Cardiac fibroblast (primary cell): ENCODE measurements around the gene FRAS1.

Source experiments
- DNase-seq, 2 donors: peaks; one replicate each; pipeline versions ENCODE4 v3.0.0 to v3.0.0-alpha.2; 2010; ENCODE audit warnings: low read depth in 2 of 2
- H3K4me3 ChIP-seq, 2 donors: replicated peaks in 1 of 2; 1 replicate in 1 of 2; 2 replicates in 1 of 2; pipeline ENCODE4 v1.5.1; 2011; ENCODE audit warnings: low read depth in 2 of 2, low read length in 2 of 2, mild to moderate bottlenecking in 2 of 2, moderate library complexity in 1 of 2
- CTCF ChIP-seq: IDR thresholded peaks from one replicate; pipeline ENCODE4 v1.5.1; 2011; ENCODE audit warnings: low read depth, mild to moderate bottlenecking, low read length, inconsistent platforms

FRAS1 gene

GRCh38 chr4:78551420-78552351, 494.6 kb downstream of the FRAS1 start, which contains the start of gene ANXA3:
ANXA3 (plus strand) TSS chr4:78551770; CDS start chr4:78554474, 2,704 bp downstream.
- DNase-seq, result no peak
- no peak for TF ChIP-seq CTCF
- H3K4me3 ChIP-seq, result peak within 1 kb of the TSS; percentile 47 to 62

- peak overlapping the region in 1 of 2 donors; percentile 47 for H3K4me3 ChIP-seq
- no peak for TF ChIP-seq CTCF
- DNase-seq, result peak in 1 of 2 donors; percentile 43
Observed at GRCh38 chr4:78552389-78553042, 495.4 kb downstream of the FRAS1 start.

- DNase-seq, result no peak
- TF ChIP-seq CTCF, result no peak
- no peak overlapping the region for H3K4me3 ChIP-seq
Observed at GRCh38 chr4:78553043-78553396, 495.9 kb downstream of the FRAS1 start.

- peak in 1 of 2 donors; percentile 68 for DNase-seq
- H3K4me3 ChIP-seq, result no peak overlapping the region
- no peak for TF ChIP-seq CTCF
Observed at GRCh38 chr4:78553529-78554060, 496.5 kb downstream of the FRAS1 start.

GRCh38 chr4:78556665-78557064, 499.5 kb downstream of the FRAS1 start:
- no peak overlapping the region for H3K4me3 ChIP-seq
- DNase-seq, result no peak
- no peak for TF ChIP-seq CTCF

- DNase-seq, result no peak
- no peak overlapping the region for H3K4me3 ChIP-seq
- no peak for TF ChIP-seq CTCF
Observed at GRCh38 chr4:78557841-78558240, 500.7 kb downstream of the FRAS1 start.
